ENCODE results near the gene ZEB2. TPM values are rescaled to one million over a fixed set of nuclear protein-coding genes. Genes with fewer than 3 reads are reported as not detected.
A peak's percentile ranks its signal among the peaks of the same experiment; 100 is the strongest.

ZEB2 gene
- total RNA-seq, 1 donor from 2014 or later: 89.1 TPM

- TF ChIP-seq, protein P1, sequence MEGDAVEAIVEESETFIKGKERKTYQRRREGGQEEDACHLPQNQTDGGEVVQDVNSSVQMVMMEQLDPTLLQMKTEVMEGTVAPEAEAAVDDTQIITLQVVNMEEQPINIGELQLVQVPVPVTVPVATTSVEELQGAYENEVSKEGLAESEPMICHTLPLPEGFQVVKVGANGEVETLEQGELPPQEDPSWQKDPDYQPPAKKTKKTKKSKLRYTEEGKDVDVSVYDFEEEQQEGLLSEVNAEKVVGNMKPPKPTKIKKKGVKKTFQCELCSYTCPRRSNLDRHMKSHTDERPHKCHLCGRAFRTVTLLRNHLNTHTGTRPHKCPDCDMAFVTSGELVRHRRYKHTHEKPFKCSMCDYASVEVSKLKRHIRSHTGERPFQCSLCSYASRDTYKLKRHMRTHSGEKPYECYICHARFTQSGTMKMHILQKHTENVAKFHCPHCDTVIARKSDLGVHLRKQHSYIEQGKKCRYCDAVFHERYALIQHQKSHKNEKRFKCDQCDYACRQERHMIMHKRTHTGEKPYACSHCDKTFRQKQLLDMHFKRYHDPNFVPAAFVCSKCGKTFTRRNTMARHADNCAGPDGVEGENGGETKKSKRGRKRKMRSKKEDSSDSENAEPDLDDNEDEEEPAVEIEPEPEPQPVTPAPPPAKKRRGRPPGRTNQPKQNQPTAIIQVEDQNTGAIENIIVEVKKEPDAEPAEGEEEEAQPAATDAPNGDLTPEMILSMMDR (IDR thresholded peaks at IDR 0.05; ENCODE audit: borderline replicate concordance): no peak
- H3K27ac ChIP-seq (replicated peaks): peak overlapping the region; percentile 43
- intact Hi-C loops (cut with micrococcal nuclease): no loop called here
These were observed 141.4 kb downstream of the ZEB2 start for GRCh38 chr2:144378551-144378950.

GRCh38 chr2:144377914-144378313 lies 142.0 kb downstream of the ZEB2 start:
- no peak for DNase-seq
- TF ChIP-seq, protein P1 (IDR thresholded peaks at IDR 0.05; ENCODE audit: borderline replicate concordance): no peak
- Histone ChIP-seq H3K4me1 (peaks cover 14% of the 10 kb centered on the region), H3K4me3 (no peak overlapping the region), H3K27ac (replicated peaks) (peak overlapping the region; percentile 43), H3K36me3 (no peaks in the 10 kb centered on the region), H3K9me3 (replicated peaks) (no peaks in the 10 kb centered on the region), H3K27me3 (ENCODE audit: low read depth) (no peaks in the 10 kb centered on the region)
- intact Hi-C loops (cut with micrococcal nuclease): no loop called here

More at GRCh38 chr2:144378551-144378950, 141.4 kb downstream of the ZEB2 start:
- H3K27me3 ChIP-seq (ENCODE audit: low read depth): no peaks in the 10 kb centered on the region
- no peaks in the 10 kb centered on the region for H3K9me3 ChIP-seq (replicated peaks)
- no peak for DNase-seq
- no peak overlapping the region for H3K4me3 ChIP-seq
- peaks cover 10% of the 10 kb centered on the region for H3K4me1 ChIP-seq
- no peaks in the 10 kb centered on the region for H3K36me3 ChIP-seq

DNA sequence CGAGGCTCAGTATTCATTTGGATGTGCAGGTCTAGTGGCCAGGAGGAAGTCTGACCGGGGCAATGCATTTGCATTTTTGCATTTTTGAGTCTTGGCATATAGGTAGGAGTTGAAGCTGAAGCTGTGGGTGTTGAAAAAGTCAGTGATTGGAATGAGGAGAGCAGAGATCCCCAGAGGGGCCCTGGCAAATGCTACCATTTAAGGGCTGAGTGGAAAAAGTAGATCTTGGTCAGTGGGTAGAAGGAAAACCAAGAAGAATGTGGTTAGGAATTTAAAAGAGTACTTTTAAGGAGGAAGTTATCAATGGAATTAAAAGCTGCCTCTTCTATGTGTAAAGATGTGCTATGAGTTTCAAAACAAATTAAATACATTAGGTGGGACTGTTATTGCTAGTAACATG lies 143.0 kb downstream of the ZEB2 start:
- TF ChIP-seq, protein P1 (IDR thresholded peaks at IDR 0.05; ENCODE audit: borderline replicate concordance): no peak
- no peaks in the 10 kb centered on the region for H3K9me3 ChIP-seq (replicated peaks)
- H3K27me3 ChIP-seq (ENCODE audit: low read depth): no peaks in the 10 kb centered on the region
- no peak overlapping the region for H3K27ac ChIP-seq (replicated peaks)
- DNase-seq: no peak
- intact Hi-C loops (cut with micrococcal nuclease): no loop called here
- H3K4me3 ChIP-seq: no peak overlapping the region
- H3K36me3 ChIP-seq: no peaks in the 10 kb centered on the region
- H3K4me1 ChIP-seq: peaks cover 18% of the 10 kb centered on the region

DNA sequence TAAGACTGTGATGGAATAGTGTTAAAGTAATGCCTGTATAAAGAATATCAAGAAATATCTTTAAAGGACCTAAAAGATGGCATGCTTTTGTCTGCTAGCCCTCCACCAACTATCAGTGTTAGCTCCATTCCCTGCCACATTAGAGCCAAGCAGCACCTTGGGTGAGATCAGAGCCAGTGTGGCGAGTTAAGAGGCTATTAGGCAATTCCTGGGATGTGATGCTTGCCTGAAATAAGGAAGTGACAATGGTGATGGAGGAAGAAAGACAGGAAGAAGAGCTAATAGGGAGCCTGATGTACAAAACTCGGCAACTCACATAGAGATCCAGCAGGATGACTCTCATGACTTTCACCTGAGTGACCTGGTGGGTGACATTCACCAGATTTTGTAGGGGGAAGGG lies 143.5 kb downstream of the ZEB2 start:
- TF ChIP-seq, protein P1 (IDR thresholded peaks at IDR 0.05; ENCODE audit: borderline replicate concordance): no peak
- Histone ChIP-seq H3K4me1 (peaks cover 23% of the 10 kb centered on the region), H3K27ac (replicated peaks) (no peak overlapping the region), H3K27me3 (ENCODE audit: low read depth) (no peaks in the 10 kb centered on the region), H3K4me3 (no peak overlapping the region), H3K36me3 (no peaks in the 10 kb centered on the region), H3K9me3 (replicated peaks) (no peaks in the 10 kb centered on the region)
- DNase-seq: no peak
- intact Hi-C loops (cut with micrococcal nuclease): no loop called here

GRCh38 chr2:144374163-144374661 lies 145.7 kb downstream of the ZEB2 start:
- no peak overlapping the region for H3K27ac ChIP-seq (replicated peaks)
- intact Hi-C loops (cut with micrococcal nuclease): no loop called here
- TF ChIP-seq, protein P1 (IDR thresholded peaks at IDR 0.05; ENCODE audit: borderline replicate concordance): no peak
- DNase-seq: no peak
- no peaks in the 10 kb centered on the region for H3K27me3 ChIP-seq (ENCODE audit: low read depth)
- H3K4me3 ChIP-seq: no peak overlapping the region
- H3K9me3 ChIP-seq (replicated peaks): no peaks in the 10 kb centered on the region
- no peaks in the 10 kb centered on the region for H3K36me3 ChIP-seq
- H3K4me1 ChIP-seq: peaks cover 28% of the 10 kb centered on the region
